Measurements from ENCODE around the gene LAMA1.

Gene LAMA1

DNA sequence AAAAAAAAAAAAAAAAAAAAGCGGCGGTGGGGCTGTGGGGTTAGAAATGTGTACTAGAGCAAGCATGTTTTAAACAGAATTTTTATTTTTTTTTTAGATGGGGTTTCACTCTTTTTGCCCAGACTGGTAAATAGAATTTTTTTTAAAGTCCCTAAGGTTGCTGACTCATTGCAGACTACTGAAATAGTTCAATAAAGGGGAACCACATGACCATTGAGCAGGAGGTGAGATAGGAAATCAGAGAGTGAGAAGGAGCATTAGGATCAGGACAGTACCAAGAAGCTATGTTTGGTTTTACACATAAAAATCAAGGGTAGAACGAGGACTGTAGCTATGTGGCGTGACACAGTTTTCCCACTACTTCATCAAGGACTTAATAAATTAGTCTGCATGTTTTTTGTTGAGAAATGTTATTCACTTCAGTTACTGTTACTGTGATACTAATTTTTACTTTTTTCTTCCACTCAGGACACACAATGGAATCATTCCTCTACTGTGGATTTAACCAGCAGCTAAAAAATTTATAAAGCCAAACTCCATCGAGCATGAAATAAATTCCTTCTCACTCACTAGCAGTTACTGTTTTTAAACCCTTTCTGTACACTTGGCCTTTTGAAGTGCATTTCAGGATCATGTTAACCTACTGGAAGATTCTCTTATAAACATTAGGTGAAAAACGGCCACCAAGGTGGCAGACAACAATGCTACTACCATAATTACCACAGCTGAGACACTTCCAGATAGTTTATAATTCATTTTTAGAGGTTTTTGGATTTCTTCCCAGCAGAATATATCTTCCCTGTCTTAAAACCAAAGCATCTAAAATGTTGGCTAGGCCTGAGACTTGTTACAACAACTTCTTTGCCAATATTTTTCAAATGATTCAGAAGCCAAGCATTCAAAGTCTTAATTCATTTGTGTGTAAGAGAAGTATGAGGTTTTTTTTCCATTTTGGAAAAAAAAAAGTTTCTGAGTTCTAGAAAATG is 33.2 kb downstream of the LAMA1 start:
- Mint-ChIP-seq H3K4me1 (ENCODE audit: low read depth) (no peaks in the 10 kb centered on the region), H3K27ac (no peak overlapping the region), H3K36me3 (ENCODE audit: low read depth) (no peaks in the 10 kb centered on the region), H3K9me3 (peaks cover 5% of the 10 kb centered on the region), H3K27me3 (ENCODE audit: low read depth) (no peaks in the 10 kb centered on the region), H3K4me3 (no peak overlapping the region)
- no peak for DNase-seq (ENCODE audit: low spot score)

DNA sequence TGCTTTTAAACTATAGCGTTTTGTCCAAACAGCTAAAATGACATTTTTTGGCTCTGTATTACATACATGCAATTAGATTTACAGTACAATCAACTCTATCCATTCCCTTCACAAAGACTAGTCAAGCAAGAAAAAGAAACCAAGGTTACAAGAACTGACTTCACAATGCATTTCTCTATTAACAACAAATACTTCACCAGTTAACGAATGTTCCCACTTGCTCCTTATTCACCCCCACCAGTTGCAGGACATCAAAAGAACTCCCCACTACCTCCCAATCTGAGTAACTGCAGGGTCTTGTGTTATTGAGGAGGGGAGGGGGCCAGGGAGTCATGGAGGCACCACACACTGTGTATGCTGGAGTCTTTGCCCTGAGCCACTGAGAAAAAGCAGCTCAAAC is 34.9 kb downstream of the LAMA1 start:
- no peaks in the 10 kb centered on the region for H3K36me3 Mint-ChIP-seq (ENCODE audit: low read depth)
- no peaks in the 10 kb centered on the region for H3K27me3 Mint-ChIP-seq (ENCODE audit: low read depth)
- H3K9me3 Mint-ChIP-seq = peaks cover under 1% of the 10 kb centered on the region
- no peak for DNase-seq (ENCODE audit: low spot score)
- no peak overlapping the region for H3K4me3 Mint-ChIP-seq
- no peaks in the 10 kb centered on the region for H3K4me1 Mint-ChIP-seq (ENCODE audit: low read depth)
- no peak overlapping the region for H3K27ac Mint-ChIP-seq

DNA sequence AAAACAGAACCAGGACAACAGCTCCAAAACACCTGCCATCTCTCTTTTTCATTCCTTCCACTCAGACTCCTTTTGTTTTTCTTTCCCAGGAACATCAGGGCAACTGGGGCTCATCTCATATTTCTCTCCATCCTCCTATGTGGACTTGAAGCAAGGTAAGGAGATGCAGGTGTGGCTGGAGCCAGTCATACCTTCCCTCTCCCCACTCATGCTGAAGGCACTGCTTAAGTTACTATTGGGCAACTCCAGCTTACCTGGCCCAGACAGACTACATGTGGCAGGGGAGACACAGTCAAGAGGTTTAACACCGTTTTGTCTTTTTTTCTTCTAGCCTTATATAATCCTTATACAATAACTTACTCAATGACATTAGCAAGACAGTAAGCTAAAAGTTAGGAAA is 38.4 kb downstream of the LAMA1 start:
- Mint-ChIP-seq H3K4me1 (ENCODE audit: low read depth) (no peaks in the 10 kb centered on the region), H3K27me3 (ENCODE audit: low read depth) (no peaks in the 10 kb centered on the region), H3K9me3 (no peaks in the 10 kb centered on the region), H3K27ac (no peak overlapping the region), H3K4me3 (no peak overlapping the region), H3K36me3 (ENCODE audit: low read depth) (no peaks in the 10 kb centered on the region)
- DNase-seq (ENCODE audit: low spot score) = no peak

DNA sequence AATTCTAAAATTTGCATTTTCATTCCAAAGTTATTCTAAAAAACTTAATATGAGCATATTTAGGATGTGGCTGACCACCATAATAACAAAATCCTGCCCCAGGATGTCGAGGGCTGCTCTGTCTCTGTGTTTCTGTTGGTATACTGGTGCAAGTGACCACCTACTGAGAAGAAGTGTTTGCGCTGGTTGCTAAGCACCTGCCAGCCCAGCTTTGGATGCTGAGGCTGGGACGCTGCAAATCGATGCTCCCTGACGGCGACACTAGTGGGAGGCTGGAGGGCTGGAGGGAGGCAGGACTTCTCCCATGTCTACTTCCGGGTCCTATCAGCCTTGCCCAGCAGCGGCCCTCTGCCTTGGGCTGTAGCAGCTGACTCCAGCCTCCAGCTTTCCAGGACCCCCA is 45.0 kb downstream of the LAMA1 start:
- Mint-ChIP-seq H3K9me3 (no peaks in the 10 kb centered on the region), H3K36me3 (ENCODE audit: low read depth) (no peaks in the 10 kb centered on the region), H3K27ac (no peak overlapping the region), H3K27me3 (ENCODE audit: low read depth) (no peaks in the 10 kb centered on the region), H3K4me1 (ENCODE audit: low read depth) (no peaks in the 10 kb centered on the region), H3K4me3 (no peak overlapping the region)
- DNase-seq (ENCODE audit: low spot score) = no peak

DNA sequence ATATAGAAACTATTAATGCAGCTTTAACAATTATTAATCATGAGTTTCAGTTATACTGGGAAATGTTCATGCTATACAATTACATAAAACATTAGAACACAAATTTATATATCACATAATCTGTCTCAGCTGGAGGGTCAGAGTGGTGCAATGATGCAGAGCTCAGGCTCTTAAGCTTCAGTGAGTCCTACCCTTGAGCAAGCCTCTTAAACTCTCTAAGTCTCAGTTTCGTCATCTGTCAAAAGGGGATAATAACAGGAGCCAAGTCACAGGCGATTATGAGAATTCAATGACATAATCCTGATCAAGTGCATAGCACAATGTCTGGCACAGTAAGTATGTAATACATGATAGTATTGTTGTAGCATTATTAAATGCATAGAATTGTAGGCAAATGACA is 46.0 kb downstream of the LAMA1 start:
- H3K4me1 Mint-ChIP-seq (ENCODE audit: low read depth) = no peaks in the 10 kb centered on the region
- H3K36me3 Mint-ChIP-seq (ENCODE audit: low read depth) = no peaks in the 10 kb centered on the region
- H3K27me3 Mint-ChIP-seq (ENCODE audit: low read depth) = no peaks in the 10 kb centered on the region
- no peaks in the 10 kb centered on the region for H3K9me3 Mint-ChIP-seq
- H3K27ac Mint-ChIP-seq = no peak overlapping the region
- no peak for DNase-seq (ENCODE audit: low spot score)
- no peak overlapping the region for H3K4me3 Mint-ChIP-seq

DNA sequence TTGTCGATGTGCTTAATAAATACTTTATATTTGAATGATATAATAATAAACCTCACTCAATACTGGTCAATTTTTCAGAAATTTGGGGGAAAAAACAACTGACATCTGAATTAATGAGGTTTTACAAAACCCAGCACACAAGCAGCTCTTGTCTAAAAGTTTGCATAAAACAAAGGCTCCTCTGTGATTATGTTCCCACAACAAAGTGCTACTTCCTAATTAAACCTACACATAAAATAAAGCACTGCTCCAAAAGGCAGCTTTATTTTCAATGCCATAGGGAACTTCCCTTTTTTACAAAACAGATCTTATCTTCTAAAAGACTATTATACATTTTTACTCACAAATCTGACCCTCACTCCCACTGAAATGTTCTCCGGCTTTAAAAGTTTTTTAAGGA is 47.1 kb downstream of the LAMA1 start:
- Mint-ChIP-seq H3K4me3 (no peak overlapping the region), H3K27me3 (ENCODE audit: low read depth) (no peaks in the 10 kb centered on the region), H3K4me1 (ENCODE audit: low read depth) (no peaks in the 10 kb centered on the region), H3K27ac (no peak overlapping the region), H3K36me3 (ENCODE audit: low read depth) (no peaks in the 10 kb centered on the region), H3K9me3 (no peaks in the 10 kb centered on the region)
- no peak for DNase-seq (ENCODE audit: low spot score)

DNA sequence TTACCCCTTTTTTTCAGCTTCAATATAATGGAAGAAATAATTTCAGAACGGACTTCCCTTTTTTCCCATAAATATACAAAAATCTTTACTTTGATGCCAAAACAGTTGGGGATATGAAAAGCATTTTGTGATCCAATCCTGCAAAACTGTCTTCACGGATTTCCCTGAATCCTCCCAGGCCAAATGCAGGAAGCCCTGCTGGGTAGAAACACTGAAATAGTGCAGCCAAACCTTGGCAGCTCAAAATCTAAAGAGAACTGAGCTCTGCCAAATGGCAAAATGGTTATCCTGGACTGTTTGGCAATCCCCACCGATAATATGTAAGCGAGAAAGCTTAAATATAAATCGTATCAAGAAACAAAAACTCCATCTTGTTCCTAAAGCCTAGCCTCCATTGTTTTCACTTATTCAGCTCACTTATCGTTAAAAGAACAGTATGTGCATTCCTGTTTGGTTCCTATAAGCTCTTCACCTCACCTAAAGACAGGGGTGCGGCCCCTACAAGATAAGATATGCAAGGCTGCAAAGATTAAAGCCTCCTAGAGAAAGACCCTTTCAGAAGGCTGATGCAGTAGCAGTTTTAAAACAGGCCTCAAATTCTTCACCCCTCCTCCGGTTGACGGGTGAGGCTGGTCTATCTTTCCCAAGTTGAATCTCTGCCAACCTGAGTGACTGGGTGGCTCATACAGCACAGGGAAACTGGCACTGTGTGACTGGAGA is 48.6 kb downstream of the LAMA1 start:
- no peak for DNase-seq (ENCODE audit: low spot score)
- H3K36me3 Mint-ChIP-seq (ENCODE audit: low read depth) = no peaks in the 10 kb centered on the region
- H3K27ac Mint-ChIP-seq = no peak overlapping the region
- H3K9me3 Mint-ChIP-seq = no peaks in the 10 kb centered on the region
- no peak overlapping the region for H3K4me3 Mint-ChIP-seq
- H3K27me3 Mint-ChIP-seq (ENCODE audit: low read depth) = no peaks in the 10 kb centered on the region
- no peaks in the 10 kb centered on the region for H3K4me1 Mint-ChIP-seq (ENCODE audit: low read depth)

DNA sequence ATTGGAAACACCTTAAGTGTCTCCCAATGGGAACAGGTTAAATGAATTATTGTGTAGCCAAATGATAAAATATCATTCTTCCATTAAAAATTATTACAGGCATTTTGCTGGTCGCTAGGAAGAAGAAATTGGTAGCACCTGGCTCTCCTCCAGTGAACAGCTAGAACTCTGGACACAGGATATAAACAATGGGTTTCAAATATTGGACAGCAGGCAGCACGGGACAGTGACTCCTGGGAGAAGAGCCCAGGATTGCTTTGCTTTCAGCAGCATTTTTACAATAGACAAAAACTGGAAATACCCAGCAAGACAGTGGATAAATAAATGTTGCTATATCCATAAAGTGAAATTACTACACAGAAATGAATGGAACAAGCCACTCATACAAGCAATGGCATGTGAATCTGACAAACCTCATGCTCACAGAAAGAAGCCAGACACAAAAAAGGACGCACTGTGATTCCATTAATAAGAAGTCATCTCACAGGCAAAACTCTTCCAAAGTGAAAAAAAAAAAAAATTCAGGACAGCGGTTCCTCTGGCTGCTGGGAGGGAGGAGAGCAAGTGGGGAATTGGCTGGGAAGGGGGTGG is 50.5 kb downstream of the LAMA1 start:
- H3K4me3 Mint-ChIP-seq = no peak overlapping the region
- no peak for DNase-seq (ENCODE audit: low spot score)
- H3K27me3 Mint-ChIP-seq (ENCODE audit: low read depth) = no peaks in the 10 kb centered on the region
- H3K27ac Mint-ChIP-seq = no peak overlapping the region
- no peaks in the 10 kb centered on the region for H3K4me1 Mint-ChIP-seq (ENCODE audit: low read depth)
- H3K36me3 Mint-ChIP-seq (ENCODE audit: low read depth) = no peaks in the 10 kb centered on the region
- H3K9me3 Mint-ChIP-seq = no peaks in the 10 kb centered on the region

DNA sequence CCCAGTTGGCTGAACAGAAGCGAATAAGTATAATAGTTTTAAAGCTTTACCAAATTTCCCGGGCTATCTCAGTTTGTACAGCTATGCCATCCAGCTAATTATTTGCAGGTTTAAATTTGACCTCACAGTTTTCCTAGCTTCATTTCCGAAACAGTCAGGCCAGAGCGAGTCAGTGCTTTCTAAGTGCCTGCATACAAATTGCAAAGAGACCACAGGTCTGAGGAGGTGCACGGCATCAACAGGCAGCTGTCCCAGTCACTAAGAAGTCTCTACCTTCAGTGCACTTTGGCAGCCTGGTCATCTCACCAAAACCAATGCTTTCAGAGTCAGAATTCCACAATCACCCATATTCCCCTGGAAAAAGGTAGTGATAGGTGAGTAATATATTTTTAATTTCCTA is 51.9 kb downstream of the LAMA1 start:
- Mint-ChIP-seq H3K27me3 (ENCODE audit: low read depth) (no peaks in the 10 kb centered on the region), H3K27ac (no peak overlapping the region), H3K36me3 (ENCODE audit: low read depth) (no peaks in the 10 kb centered on the region), H3K9me3 (no peaks in the 10 kb centered on the region), H3K4me1 (ENCODE audit: low read depth) (no peaks in the 10 kb centered on the region), H3K4me3 (no peak overlapping the region)
- no peak for DNase-seq (ENCODE audit: low spot score)

DNA sequence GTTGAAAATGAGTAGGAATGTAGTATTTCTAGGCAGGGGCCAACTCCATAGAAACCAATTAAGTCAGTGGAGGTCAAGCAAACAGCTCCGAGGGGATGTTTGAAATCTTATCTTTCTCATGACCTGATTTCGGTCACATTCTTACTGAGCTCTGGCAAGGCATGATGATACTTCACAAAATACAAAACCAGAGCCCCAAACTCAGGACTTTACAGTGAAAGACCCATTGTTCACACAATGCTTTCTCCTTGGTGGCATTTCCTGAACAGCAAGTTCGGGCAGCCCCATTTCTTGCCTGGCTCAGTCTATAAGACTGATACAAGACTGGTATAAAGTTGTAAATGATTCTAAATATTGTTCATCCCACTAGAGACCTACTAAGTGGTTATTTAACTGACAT is 53.3 kb downstream of the LAMA1 start:
- DNase-seq (ENCODE audit: low spot score) = no peak
- Mint-ChIP-seq H3K27ac (no peak overlapping the region), H3K9me3 (no peaks in the 10 kb centered on the region), H3K4me3 (no peak overlapping the region), H3K4me1 (ENCODE audit: low read depth) (no peaks in the 10 kb centered on the region), H3K27me3 (ENCODE audit: low read depth) (no peaks in the 10 kb centered on the region), H3K36me3 (ENCODE audit: low read depth) (no peaks in the 10 kb centered on the region)

DNA sequence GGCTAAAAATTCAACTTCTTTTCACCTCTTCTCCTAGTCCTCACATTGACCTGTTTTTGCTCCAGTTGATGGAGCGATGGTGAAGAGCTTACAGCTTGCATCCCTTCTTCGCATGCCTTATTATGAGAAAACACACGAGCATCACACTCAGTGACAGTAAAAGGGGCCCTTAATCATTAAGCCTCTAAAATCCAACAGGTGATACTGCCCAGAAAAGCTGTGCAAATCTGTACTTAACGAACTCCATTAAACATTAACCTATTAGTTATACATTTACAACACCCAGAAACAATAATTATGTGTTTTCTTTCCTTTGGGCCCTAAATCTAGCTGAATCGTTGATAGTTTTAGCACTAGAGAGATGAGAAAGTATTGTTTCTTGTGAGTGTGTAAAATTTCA is 54.8 kb downstream of the LAMA1 start:
- H3K9me3 Mint-ChIP-seq = no peaks in the 10 kb centered on the region
- no peak overlapping the region for H3K4me3 Mint-ChIP-seq
- no peaks in the 10 kb centered on the region for H3K36me3 Mint-ChIP-seq (ENCODE audit: low read depth)
- no peak for DNase-seq (ENCODE audit: low spot score)
- H3K4me1 Mint-ChIP-seq (ENCODE audit: low read depth) = no peaks in the 10 kb centered on the region
- H3K27ac Mint-ChIP-seq = no peak overlapping the region
- no peaks in the 10 kb centered on the region for H3K27me3 Mint-ChIP-seq (ENCODE audit: low read depth)

DNA sequence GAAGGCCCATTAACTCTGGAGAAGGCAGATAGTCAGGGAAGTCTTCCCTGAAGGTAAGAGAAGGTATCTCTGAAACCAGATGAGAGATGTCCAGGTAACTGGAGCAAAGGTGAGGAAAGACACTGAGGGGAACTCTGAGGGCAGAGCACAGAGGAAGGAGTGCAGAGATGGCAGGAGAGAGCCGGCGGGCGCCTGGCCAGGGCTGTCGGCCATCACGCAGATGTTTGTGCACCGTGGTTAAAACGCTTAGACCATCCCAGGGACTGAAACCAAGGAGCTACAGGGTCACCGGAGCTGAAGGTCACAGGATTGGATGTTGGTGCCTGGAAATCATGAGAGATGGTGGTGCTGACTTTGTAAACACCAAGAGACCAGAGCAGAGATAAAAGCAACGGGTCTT is 55.4 kb downstream of the LAMA1 start:
- H3K27me3 Mint-ChIP-seq (ENCODE audit: low read depth) = no peaks in the 10 kb centered on the region
- H3K4me1 Mint-ChIP-seq (ENCODE audit: low read depth) = no peaks in the 10 kb centered on the region
- DNase-seq (ENCODE audit: low spot score) = no peak
- H3K9me3 Mint-ChIP-seq = no peaks in the 10 kb centered on the region
- no peak overlapping the region for H3K27ac Mint-ChIP-seq
- H3K4me3 Mint-ChIP-seq = no peak overlapping the region
- H3K36me3 Mint-ChIP-seq (ENCODE audit: low read depth) = no peaks in the 10 kb centered on the region

DNA sequence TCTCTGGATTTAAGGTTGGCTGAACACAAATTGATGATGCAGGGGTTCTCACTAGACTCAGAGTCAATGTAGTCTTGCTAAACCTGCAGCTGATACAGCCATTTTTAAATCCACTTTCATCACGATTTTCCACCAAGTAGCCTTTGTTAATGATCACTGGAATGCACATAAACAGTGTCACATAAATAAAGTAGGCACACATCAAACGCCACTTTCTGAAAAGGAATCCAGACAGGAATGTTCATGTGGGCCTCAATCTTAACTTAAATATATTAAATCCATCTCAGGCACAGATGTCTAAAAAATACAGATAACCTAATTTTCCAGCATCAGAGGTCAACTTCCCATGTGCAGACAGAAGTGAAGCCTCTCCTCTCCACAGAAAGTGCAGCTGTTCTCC is 58.3 kb downstream of the LAMA1 start:
- Mint-ChIP-seq H3K4me1 (ENCODE audit: low read depth) (no peaks in the 10 kb centered on the region), H3K9me3 (peaks cover 7% of the 10 kb centered on the region)

DNA sequence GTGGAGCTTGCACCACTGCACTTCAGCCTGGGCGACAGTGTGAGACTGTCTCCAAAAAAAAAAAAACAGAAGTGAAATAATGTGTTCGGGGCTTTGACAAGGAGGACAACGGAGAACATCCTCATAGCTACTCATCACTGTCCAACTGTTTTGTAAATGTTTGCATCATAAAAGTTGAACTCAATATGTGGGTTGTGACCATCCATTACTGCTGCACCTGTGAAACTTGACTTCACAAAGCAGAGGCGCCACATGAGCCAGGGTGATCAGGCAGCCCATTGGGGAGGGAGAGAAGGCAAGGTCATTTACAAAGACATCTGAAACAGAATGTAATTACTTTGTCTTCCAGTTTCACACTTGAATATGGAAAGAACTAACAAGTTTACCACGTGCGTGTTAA is 61.6 kb downstream of the LAMA1 start:
- no peak overlapping the region for H3K4me3 Mint-ChIP-seq
- no peak overlapping the region for H3K27ac Mint-ChIP-seq
- H3K4me1 Mint-ChIP-seq (ENCODE audit: low read depth) = no peaks in the 10 kb centered on the region
- H3K36me3 Mint-ChIP-seq (ENCODE audit: low read depth) = no peaks in the 10 kb centered on the region
- H3K27me3 Mint-ChIP-seq (ENCODE audit: low read depth) = no peaks in the 10 kb centered on the region
- H3K9me3 Mint-ChIP-seq = peaks cover 7% of the 10 kb centered on the region
- no peak for DNase-seq (ENCODE audit: low spot score)

More for the DNA sequence above, 58.3 kb downstream of the LAMA1 start:
- Mint-ChIP-seq H3K4me3 (no peak overlapping the region), H3K27me3 (ENCODE audit: low read depth) (no peaks in the 10 kb centered on the region), H3K27ac (no peak overlapping the region), H3K36me3 (ENCODE audit: low read depth) (no peaks in the 10 kb centered on the region)
- no peak for DNase-seq (ENCODE audit: low spot score)

Data from T-helper 2 cell treated with Interferon-gamma antibody and Interleukin-4, amounts not matched to agents 5 μg/mL and 100 μg/mL, for 36 hours (primary cell).